Measurements from ENCODE around the gene ARSG. TPM values are rescaled to one million over a fixed set of nuclear protein-coding genes. Genes with fewer than 3 reads are reported as not detected.

The ARSG gene
- total RNA-seq, 2 donors from 2014 or later = 0.24 to 0.79 TPM

GRCh38 chr17:68387435-68388218, 96.3 kb downstream of the ARSG start:
- TF ChIP-seq, protein P1, sequence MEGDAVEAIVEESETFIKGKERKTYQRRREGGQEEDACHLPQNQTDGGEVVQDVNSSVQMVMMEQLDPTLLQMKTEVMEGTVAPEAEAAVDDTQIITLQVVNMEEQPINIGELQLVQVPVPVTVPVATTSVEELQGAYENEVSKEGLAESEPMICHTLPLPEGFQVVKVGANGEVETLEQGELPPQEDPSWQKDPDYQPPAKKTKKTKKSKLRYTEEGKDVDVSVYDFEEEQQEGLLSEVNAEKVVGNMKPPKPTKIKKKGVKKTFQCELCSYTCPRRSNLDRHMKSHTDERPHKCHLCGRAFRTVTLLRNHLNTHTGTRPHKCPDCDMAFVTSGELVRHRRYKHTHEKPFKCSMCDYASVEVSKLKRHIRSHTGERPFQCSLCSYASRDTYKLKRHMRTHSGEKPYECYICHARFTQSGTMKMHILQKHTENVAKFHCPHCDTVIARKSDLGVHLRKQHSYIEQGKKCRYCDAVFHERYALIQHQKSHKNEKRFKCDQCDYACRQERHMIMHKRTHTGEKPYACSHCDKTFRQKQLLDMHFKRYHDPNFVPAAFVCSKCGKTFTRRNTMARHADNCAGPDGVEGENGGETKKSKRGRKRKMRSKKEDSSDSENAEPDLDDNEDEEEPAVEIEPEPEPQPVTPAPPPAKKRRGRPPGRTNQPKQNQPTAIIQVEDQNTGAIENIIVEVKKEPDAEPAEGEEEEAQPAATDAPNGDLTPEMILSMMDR (IDR thresholded peaks at IDR 0.05) = no peak
- Histone ChIP-seq H3K4me1 (no peaks in the 10 kb centered on the region), H3K9ac (ENCODE audit: low read depth in 2 of 2, low read length in 2 of 2) (no peak overlapping the region), H3K27ac (no peak overlapping the region), H3K27me3 (no peaks in the 10 kb centered on the region), H3K9me3 (no peaks in the 10 kb centered on the region), H3K4me3 (no peak overlapping the region), H3K36me3 (no peaks in the 10 kb centered on the region)
- DNase-seq = no peak
- intact Hi-C loops (cut with DNase I) = no loop called here

DNA sequence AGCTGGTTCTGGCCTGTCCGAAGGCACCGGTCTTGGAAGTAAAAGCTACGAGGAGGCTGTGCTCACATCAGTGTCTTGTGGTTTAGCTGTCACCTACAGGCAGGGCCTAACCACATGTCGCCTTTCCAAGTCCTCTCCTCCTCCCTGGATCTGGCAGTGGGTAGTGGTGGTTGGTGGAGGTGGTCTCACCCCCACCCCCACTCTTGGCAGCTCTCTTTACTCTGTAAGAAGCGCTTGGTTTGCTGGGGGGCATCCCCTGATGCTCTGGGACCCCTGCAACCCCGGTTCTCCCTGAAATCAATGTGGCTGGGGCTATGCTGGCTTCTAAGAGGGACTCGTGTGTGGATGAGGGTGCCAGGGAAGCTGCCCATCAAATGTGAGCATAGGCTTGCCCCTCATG, 97.7 kb downstream of the ARSG start:
- H3K9me3 ChIP-seq = no peaks in the 10 kb centered on the region
- no peak overlapping the region for H3K4me3 ChIP-seq
- intact Hi-C loops (cut with DNase I) = no loop called here
- no peaks in the 10 kb centered on the region for H3K36me3 ChIP-seq
- H3K9ac ChIP-seq (ENCODE audit: low read depth in 2 of 2, low read length in 2 of 2) = no peak overlapping the region
- H3K4me1 ChIP-seq = no peaks in the 10 kb centered on the region
- TF ChIP-seq, protein P1 (IDR thresholded peaks at IDR 0.05) = no peak
- DNase-seq = no peak
- no peaks in the 10 kb centered on the region for H3K27me3 ChIP-seq
- H3K27ac ChIP-seq = no peak overlapping the region

DNA sequence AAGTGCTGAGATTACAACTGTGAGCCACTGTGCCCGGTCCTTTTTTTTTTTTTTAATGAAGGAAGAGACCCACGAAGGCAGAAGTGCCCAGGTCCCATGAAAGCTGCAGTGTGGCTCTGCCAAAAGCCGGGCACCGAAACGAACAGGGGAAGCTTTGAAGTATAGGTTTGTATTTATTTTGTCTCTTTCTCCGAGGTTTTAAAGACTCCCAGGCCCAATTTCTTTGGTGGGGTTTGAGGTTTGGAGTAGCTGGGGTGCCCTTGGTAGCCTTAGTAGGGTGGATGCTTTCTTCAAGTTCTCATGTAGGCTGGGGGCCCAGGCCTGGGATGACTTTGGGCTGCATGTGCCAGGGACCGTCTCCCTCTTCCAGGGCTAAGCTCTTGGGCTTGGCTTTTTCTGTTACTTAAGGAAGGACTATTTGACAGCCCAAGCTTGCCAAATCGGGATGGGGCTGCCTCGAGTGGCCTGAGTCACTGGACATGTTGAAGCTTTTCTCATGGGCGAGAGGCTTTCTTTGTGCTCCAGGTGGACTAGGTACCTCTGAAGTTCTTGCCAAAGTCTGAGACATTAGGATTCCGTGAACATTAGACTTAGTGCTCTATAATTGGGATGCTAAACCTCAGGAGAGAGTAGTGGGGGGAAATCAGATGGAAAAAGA, 99.7 kb downstream of the ARSG start:
- Histone ChIP-seq H3K9me3 (no peaks in the 10 kb centered on the region), H3K36me3 (no peaks in the 10 kb centered on the region), H3K27ac (no peak overlapping the region), H3K4me3 (no peak overlapping the region), H3K9ac (ENCODE audit: low read depth in 2 of 2, low read length in 2 of 2) (no peak overlapping the region), H3K27me3 (no peaks in the 10 kb centered on the region), H3K4me1 (no peaks in the 10 kb centered on the region)
- DNase-seq = no peak
- TF ChIP-seq, protein P1 (IDR thresholded peaks at IDR 0.05) = no peak
- intact Hi-C loops (cut with DNase I) = no loop called here

- H3K4me3 ChIP-seq = no peak overlapping the region
These were observed 100.4 kb downstream of the ARSG start for GRCh38 chr17:68391561-68392268.

More at GRCh38 chr17:68391561-68392268, 100.4 kb downstream of the ARSG start:
- no peaks in the 10 kb centered on the region for H3K9me3 ChIP-seq
- intact Hi-C loops (cut with DNase I) = no loop called here
- H3K36me3 ChIP-seq = no peaks in the 10 kb centered on the region
- DNase-seq = peak; percentile 6
- TF ChIP-seq, protein P1 (IDR thresholded peaks at IDR 0.05) = no peak
- H3K27me3 ChIP-seq = no peaks in the 10 kb centered on the region
- H3K4me1 ChIP-seq = no peaks in the 10 kb centered on the region
- H3K9ac ChIP-seq (ENCODE audit: low read depth in 2 of 2, low read length in 2 of 2) = no peak overlapping the region
- H3K27ac ChIP-seq = no peak overlapping the region

Measured in colonic mucosa (tissue), 4 donors.